Keratinocyte (primary cell): ENCODE data around the gene NRXN2. TPM values are rescaled to one million over a fixed set of nuclear protein-coding genes. Genes with fewer than 3 reads are reported as not detected.

Source experiments
- DNase-seq: peaks from one replicate; pipeline ENCODE4 v3.0.0-alpha.2; 2011; ENCODE audit warnings: low read depth, missing footprints, low spot score
- FAIRE-seq: peaks from 2 replicates; lab custom pipeline; 2011; peaks lifted over from hg19 to GRCh38; lab: Jason Lieb, UNC
- H2AFZ ChIP-seq: 2 replicates; pipeline ENCODE4 v1.6.0; 2012; ENCODE audit warnings: low read length, control low read depth, inconsistent platforms; ENCODE audit not compliant: control insufficient read depth
- H3K27ac ChIP-seq: 2 replicates; pipeline ENCODE4 v1.5.1; 2011; ENCODE audit warnings: low read length; ENCODE audit not compliant: control insufficient read depth, insufficient read depth
- H3K27me3 ChIP-seq: 3 replicates; pipeline ENCODE4 v1.6.0; 2011; ENCODE audit warnings: low read length; ENCODE audit not compliant: control insufficient read depth, insufficient read depth; ENCODE audit errors: extremely low read depth
- H3K36me3 ChIP-seq, 2 experiments: 2 replicates in 1 of 2; 3 replicates in 1 of 2; pipeline ENCODE4 v1.5.1; 2011; ENCODE audit warnings: low read length in 2 of 2, mild to moderate bottlenecking in 1 of 2; ENCODE audit not compliant: control insufficient read depth in 2 of 2, insufficient read depth in 2 of 2; ENCODE audit errors: extremely low read depth in 1 of 2
- H3K4me1 ChIP-seq: 3 replicates; pipeline ENCODE4 v1.5.1; 2011; ENCODE audit warnings: low read length; ENCODE audit not compliant: control insufficient read depth, insufficient read depth; ENCODE audit errors: extremely low read depth
- H3K4me2 ChIP-seq: 3 replicates; pipeline ENCODE4 v1.6.0; 2011; ENCODE audit warnings: low read depth, low read length; ENCODE audit not compliant: control insufficient read depth, insufficient read depth; ENCODE audit errors: extremely low read depth
- H3K4me3 ChIP-seq, 3 experiments: fragments of 200-600 bp in 1 of 3; sonication (generic) in 1 of 3; 2 replicates in 2 of 3; 3 replicates in 1 of 3; pipeline ENCODE4 v1.5.1; 2011 to 2016; ENCODE audit warnings: low read length in 3 of 3, mild to moderate bottlenecking in 3 of 3, control low read depth in 2 of 3, inconsistent platforms in 1 of 3, low read depth in 1 of 3, mixed read lengths in 1 of 3, mixed run types in 1 of 3, moderate library complexity in 1 of 3; ENCODE audit not compliant: control insufficient read depth in 2 of 3, insufficient read depth in 2 of 3; ENCODE audit errors: extremely low read depth in 1 of 3
- H3K79me2 ChIP-seq: 2 replicates; pipeline ENCODE4 v1.6.0; 2012; ENCODE audit warnings: low read length; ENCODE audit not compliant: control insufficient read depth, insufficient read depth
- H3K9ac ChIP-seq: 3 replicates; pipeline ENCODE4 v1.6.0; 2011; ENCODE audit warnings: low read length; ENCODE audit not compliant: control insufficient read depth, insufficient read depth; ENCODE audit errors: extremely low read depth
- H3K9me1 ChIP-seq: 3 replicates; pipeline ENCODE4 v1.6.0; 2011; ENCODE audit warnings: low read length; ENCODE audit not compliant: control insufficient read depth, insufficient read depth; ENCODE audit errors: extremely low read depth
- H3K9me3 ChIP-seq: 2 replicates; pipeline ENCODE4 v1.5.1; 2012; ENCODE audit warnings: low read depth, low read length; ENCODE audit not compliant: control insufficient read depth
- H4K20me1 ChIP-seq: 3 replicates; pipeline ENCODE4 v1.6.0; 2011; ENCODE audit warnings: low read length; ENCODE audit not compliant: control insufficient read depth, insufficient read depth; ENCODE audit errors: extremely low read depth
- EZH2 ChIP-seq: IDR thresholded peaks from one replicate; pipeline ENCODE4 v1.6.1; 2012; ENCODE audit warnings: inconsistent platforms, mild to moderate bottlenecking, low read length, moderate library complexity
- dilution Hi-C: fragments of 300-500 bp; cut with MboI; formaldehyde crosslinking; loops from one replicate; pipeline ENCODE4 v1.7.0; 2020; ENCODE audit warnings: low sequenced_read_pairs; ENCODE audit not compliant: extremely low pct_ligation_motif_present
- polyA plus RNA-seq, 5 experiments: library from polyadenylated mRNA; depleted of rRNA in 3 of 5; stranded (reverse) in 3 of 5; stranded (forward) in 1 of 5; unstranded in 1 of 5; fragments of >200 nt; gene quantifications; 1 replicate in 1 of 5; 2 replicates in 3 of 5; 3 replicates in 1 of 5; pipeline versions ENCODE4 v1.2.1 to v1.2.3, GENCODE V29; 2011 to 2012; ENCODE audit warnings: missing spikeins in 2 of 5, low read depth in 1 of 5, low replicate concordance in 1 of 5
- TF ChIP-seq, protein P1 (sequence below), 3 experiments: IDR thresholded peaks in 1 of 3; conservative IDR thresholded peaks in 1 of 3; optimal IDR thresholded peaks in 1 of 3; 2 replicates in 2 of 3; 3 replicates in 1 of 3; pipeline versions ENCODE3 to v1.5.1; 2011; ENCODE audit warnings: low read length in 3 of 3, mild to moderate bottlenecking in 3 of 3, moderate library complexity in 2 of 3, control low read depth in 1 of 3, inconsistent platforms in 1 of 3; ENCODE audit not compliant: insufficient read depth in 2 of 3; ENCODE audit errors: extremely low read depth in 1 of 3

Gene NRXN2
- polyA plus RNA-seq, 1 donor (not counting 4 experiments of a cell fraction or from before 2014, with no cell fraction given), result not detected

DNA sequence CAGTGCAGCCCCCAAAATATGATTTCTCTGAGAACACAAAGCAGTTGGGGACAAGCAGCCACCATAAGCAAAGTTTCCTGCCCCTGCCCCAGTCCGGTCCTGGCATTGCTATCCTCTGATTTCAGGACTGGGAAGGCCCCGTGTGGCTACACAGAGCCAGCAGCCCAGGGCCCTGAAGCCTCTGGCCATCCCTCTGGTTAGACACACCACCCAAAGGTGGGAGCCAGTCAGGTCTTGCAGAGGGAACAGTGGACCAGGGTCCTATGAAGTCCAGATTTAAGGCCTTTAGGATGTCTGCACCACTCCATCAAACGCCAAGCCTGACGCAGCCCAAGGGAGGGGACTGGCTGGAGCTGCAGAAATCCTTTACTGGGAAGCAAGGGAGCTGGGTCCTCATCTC is 68.6 kb downstream of the NRXN2 start:
- H3K4me3 ChIP-seq, result no peak overlapping the region
- H3K36me3 ChIP-seq, result no peaks in the 10 kb centered on the region
- no peaks in the 10 kb centered on the region for H3K9me1 ChIP-seq
- peaks cover 7% of the 10 kb centered on the region for H3K4me1 ChIP-seq
- H3K27me3 ChIP-seq, result peaks cover 6% of the 10 kb centered on the region
- dilution Hi-C loops, result no loop called here
- DNase-seq (no peak), FAIRE-seq (no peak)
- H4K20me1 ChIP-seq, result no peaks in the 10 kb centered on the region
- H3K4me2 ChIP-seq, result no peak overlapping the region
- no peak overlapping the region for H2AFZ ChIP-seq
- H3K79me2 ChIP-seq, result no peaks in the 10 kb centered on the region
- H3K9me3 ChIP-seq, result no peaks in the 10 kb centered on the region
- no peak for TF ChIP-seq EZH2
- TF ChIP-seq, protein P1, sequence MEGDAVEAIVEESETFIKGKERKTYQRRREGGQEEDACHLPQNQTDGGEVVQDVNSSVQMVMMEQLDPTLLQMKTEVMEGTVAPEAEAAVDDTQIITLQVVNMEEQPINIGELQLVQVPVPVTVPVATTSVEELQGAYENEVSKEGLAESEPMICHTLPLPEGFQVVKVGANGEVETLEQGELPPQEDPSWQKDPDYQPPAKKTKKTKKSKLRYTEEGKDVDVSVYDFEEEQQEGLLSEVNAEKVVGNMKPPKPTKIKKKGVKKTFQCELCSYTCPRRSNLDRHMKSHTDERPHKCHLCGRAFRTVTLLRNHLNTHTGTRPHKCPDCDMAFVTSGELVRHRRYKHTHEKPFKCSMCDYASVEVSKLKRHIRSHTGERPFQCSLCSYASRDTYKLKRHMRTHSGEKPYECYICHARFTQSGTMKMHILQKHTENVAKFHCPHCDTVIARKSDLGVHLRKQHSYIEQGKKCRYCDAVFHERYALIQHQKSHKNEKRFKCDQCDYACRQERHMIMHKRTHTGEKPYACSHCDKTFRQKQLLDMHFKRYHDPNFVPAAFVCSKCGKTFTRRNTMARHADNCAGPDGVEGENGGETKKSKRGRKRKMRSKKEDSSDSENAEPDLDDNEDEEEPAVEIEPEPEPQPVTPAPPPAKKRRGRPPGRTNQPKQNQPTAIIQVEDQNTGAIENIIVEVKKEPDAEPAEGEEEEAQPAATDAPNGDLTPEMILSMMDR (optimal IDR thresholded peaks at IDR 0.05 in 1 of 3, IDR thresholded peaks at IDR 0.05 in 1 of 3, conservative IDR thresholded peaks at IDR 0.05 in 1 of 3; ENCODE audit: extremely low read depth in 1 of 3, insufficient read depth in 2 of 3, low read length in 3 of 3), result no peak
- no peak overlapping the region for H3K27ac ChIP-seq
- H3K9ac ChIP-seq, result no peak overlapping the region

DNA sequence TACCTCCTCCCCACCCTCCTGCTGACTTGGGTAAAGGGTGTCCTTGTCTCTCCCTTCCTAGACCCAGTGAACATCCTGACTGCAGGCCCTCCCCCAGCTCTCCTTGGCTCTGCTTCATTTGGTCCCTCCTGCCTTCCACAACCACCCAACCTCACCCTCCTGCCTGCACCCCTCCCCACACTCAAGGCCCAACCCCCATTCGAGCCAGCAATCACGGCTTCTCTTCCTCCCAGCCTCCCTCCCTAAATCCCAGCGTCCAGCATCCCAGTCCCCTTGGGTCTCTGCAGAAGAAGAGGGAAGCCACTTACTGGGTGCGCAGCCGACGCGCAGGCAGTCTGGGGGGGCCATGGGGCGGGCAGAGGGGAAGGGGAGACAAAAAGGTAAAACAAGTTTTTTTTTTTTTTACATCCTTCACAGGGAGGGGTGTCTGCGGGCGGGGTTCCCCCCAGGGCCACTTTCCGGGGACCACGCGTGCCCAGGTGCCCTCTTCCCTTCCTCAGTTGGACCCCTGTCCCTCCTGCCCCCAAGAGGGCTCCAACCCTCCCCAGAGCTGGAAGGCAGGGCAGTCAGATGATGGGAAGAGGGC is 69.5 kb downstream of the NRXN2 start:
- H3K4me3 ChIP-seq, result no peak overlapping the region
- H3K9ac ChIP-seq, result no peak overlapping the region
- dilution Hi-C loops, result no loop called here

More for the DNA sequence above, 69.5 kb downstream of the NRXN2 start:
- TF ChIP-seq EZH2, result no peak
- TF ChIP-seq, protein P1 (optimal IDR thresholded peaks at IDR 0.05 in 1 of 3, IDR thresholded peaks at IDR 0.05 in 1 of 3, conservative IDR thresholded peaks at IDR 0.05 in 1 of 3; ENCODE audit: extremely low read depth in 1 of 3, insufficient read depth in 2 of 3, low read length in 3 of 3), result no peak
- DNase-seq (no peak), FAIRE-seq (no peak)
- peaks cover 6% of the 10 kb centered on the region for H3K27me3 ChIP-seq
- H3K9me3 ChIP-seq, result no peaks in the 10 kb centered on the region
- no peaks in the 10 kb centered on the region for H3K4me1 ChIP-seq
- no peak overlapping the region for H3K27ac ChIP-seq
- H2AFZ ChIP-seq, result no peak overlapping the region
- H3K79me2 ChIP-seq, result no peaks in the 10 kb centered on the region
- no peaks in the 10 kb centered on the region for H3K9me1 ChIP-seq
- no peaks in the 10 kb centered on the region for H3K36me3 ChIP-seq
- H3K4me2 ChIP-seq, result no peak overlapping the region
- H4K20me1 ChIP-seq, result no peaks in the 10 kb centered on the region
